VCaP (cell line): Measurements from ENCODE around the gene TSPAN17.

ENCODE experiments used
- H3K27ac ChIP-seq: fragments of 450-650 bp; 2 replicates; pipeline ENCODE4 v1.5.1; 2017
- CTCF ChIP-seq: fragments of 450-650 bp; conservative IDR thresholded peaks from 2 replicates; pipeline ENCODE4 v1.5.1; 2017; ENCODE audit warnings: mild to moderate bottlenecking, moderate library complexity

Gene TSPAN17

DNA sequence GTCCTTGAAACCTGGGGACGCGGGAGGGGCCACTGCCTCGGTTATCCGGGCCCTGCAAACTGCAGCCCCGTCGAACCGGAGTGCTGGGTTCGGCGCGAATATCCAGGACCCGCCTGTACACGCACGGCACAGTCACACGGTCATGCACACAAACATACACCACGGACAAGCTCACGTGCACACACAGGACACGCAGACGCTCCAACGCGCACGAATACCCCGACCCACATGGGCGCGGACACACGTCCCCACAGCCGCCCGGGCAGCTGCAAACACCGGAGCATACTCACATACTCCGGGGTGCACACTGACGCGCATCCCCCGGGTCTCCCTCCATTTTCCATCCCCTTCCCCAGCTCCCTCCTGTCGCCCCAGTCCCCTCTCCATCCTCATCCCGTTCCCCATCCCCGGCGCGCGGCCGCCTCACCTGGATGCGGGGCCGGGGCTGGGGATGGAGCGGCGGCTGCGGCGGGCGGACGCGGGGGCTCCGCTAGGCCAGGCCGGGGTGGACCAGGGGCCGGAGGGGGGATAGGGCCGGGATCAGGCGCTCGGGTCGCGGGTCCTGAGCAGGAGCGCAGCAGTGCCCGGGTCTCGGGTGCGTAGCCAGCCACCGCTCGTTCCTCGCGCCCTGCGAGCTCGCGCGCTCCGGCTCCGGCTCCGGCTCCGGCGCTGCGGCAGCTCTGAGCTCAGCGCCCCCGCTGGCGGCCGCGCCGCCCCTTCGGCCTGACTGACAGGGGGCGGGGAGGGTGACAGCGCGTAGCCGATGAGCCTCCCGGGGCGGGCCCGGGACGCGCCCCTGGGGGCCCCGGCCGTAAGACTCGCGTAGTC is 17.2 kb upstream of the TSPAN17 start, which contains the start of the genes EIF4E1B and SNCB:
Gene EIF4E1B (plus strand): TSS at position 823 of the 828 bp plus-strand sequence. CDS start 12,113 bp downstream, outside the sequence.
Gene SNCB (minus strand): TSS at position 682 of the 828 bp plus-strand sequence. CDS start 880 bp downstream, outside the sequence.
- H3K27ac ChIP-seq = peak within 1 kb of the TSS; percentile 62

DNA sequence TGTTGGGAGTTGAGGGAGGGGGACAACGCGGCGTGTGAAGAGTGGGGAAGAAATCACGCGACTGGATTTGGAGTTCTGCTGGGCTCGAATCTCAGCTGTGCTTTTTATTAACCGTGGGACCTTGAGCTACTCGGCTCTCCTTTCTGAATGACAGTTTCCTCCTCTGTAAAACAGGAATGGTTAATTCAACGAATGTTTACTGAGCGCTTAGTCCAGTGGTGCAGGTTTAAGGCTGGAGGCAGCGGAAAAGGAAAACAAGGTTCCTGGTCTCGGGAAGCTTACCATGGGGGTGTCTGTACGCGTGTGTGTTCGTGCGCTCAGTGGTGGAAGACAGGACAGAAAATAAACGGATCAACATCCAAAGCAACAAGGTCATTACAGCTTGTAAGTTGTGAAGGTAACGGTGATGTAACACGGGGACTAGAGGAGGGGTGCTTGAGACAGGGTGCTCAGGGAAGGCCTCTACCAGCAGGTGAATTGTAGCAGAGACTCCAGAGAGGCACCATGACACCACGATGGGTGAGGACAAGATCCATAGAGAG is 16.5 kb upstream of the TSPAN17 start:
- TF ChIP-seq CTCF = no peak
- peak overlapping the region; percentile 62 for H3K27ac ChIP-seq

More for the DNA sequence above, 17.2 kb upstream of the TSPAN17 start, which contains the start of the genes EIF4E1B and SNCB:
- peak; percentile 56 for TF ChIP-seq CTCF

DNA sequence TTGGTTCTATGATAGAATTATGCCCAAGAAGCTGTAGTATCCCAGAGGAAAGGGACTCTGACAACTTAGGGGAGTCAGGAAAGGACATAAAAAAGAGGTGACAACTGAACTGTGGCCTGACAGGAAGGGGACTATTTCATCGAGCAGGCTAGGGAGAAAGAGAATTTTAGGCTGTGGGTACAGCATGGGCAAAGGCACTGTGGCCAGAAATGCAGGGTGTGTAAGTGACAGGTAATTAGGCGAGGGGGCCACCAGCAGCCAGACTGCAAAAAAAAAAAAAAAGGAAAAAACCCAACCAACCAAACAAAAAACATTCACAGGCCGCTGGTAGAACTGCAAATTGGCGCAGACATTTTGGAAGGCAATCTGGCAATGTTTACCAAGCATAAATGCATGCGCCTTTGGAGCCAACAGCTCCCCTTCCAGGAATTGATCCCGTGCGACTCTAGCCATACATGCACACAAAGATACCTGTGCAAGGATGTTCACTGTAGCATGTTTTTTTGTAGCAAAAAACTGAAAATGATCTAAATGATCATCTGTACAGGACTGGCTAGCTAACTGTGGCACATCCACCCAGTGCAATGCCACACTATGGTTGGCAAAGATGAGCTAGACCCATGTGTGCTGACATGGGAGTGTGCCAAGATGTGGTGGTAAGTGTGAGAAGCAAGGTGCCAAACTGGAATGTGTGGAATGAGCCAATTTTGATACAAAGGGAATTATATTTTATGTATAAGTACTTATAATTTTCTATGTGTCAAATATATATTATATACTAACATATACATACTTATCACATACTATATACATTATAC is 15.7 kb upstream of the TSPAN17 start:
- peak overlapping the region; percentile 62; the same call in 1 of the 2 replicates for H3K27ac ChIP-seq
- TF ChIP-seq CTCF = no peak

- no peak for TF ChIP-seq CTCF
- no peak overlapping the region for H3K27ac ChIP-seq
These were observed 14.5 kb upstream of the TSPAN17 start for GRCh38 chr5:176632745-176633144.

GRCh38 chr5:176633598-176633997 is 13.7 kb upstream of the TSPAN17 start:
- H3K27ac ChIP-seq = no peak overlapping the region
- no peak for TF ChIP-seq CTCF

DNA sequence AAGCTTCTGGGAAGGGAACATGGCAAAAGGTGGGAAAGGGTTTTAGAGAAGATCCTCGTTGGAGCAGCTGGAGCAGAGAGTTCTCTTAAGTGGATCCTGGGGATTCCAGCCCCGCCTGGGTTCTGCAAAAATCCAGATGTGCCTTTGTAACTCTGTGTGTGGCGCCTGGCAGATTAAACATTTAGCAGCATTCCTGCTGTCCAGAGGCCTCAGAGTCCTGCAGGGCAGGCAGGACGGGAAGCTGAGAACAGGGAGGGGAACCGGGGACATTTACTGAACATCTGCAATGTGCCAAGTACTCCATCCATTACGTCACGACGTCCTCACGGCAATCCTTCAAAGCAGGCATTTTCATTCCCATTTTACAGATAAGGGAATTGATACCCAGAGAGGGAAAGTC is 10.9 kb upstream of the TSPAN17 start:
- no peak overlapping the region for H3K27ac ChIP-seq
- no peak for TF ChIP-seq CTCF

- H3K27ac ChIP-seq = no peak overlapping the region
- TF ChIP-seq CTCF = no peak
These were observed 9.7 kb upstream of the TSPAN17 start for GRCh38 chr5:176637556-176637955.
